CD1c-positive myeloid dendritic cell (primary cell): Measurements from ENCODE around the gene PIK3CA.
"Not testable (repeated sequence)": the region's sequence is repeated elsewhere in the genome, so short reads cannot be mapped to it uniquely, and the experiment has no call there.

Source experiments
- DNase-seq: peaks from one replicate; pipeline ENCODE4 v3.0.0-alpha.2; 2016; ENCODE audit errors: extremely low spot score

The PIK3CA gene

GRCh38 chr3:179147873-179148615 is at the start of gene PIK3CA:
Gene PIK3CA (plus strand): TSS chr3:179148357. CDS start chr3:179198826, 50,469 bp downstream.
- peak; percentile 98 for DNase-seq

- no peak for DNase-seq
Measured at GRCh38 chr3:179098388-179099077, 49.6 kb upstream of the PIK3CA start.

GRCh38 chr3:179100652-179101051 is 47.5 kb upstream of the PIK3CA start:
- no peak for DNase-seq

GRCh38 chr3:179105881-179106280 is 42.3 kb upstream of the PIK3CA start:
- DNase-seq, result no peak

- no peak for DNase-seq
Measured at GRCh38 chr3:179107617-179108016, 40.5 kb upstream of the PIK3CA start.

- DNase-seq, result no peak
Measured at GRCh38 chr3:179108086-179108485, 40.1 kb upstream of the PIK3CA start.

- no peak for DNase-seq
Measured at GRCh38 chr3:179113903-179114302, 34.3 kb upstream of the PIK3CA start.

- not testable (repeated sequence) for DNase-seq
Measured at GRCh38 chr3:179115444-179115843, 32.7 kb upstream of the PIK3CA start.

GRCh38 chr3:179116816-179117215 is 31.3 kb upstream of the PIK3CA start:
- DNase-seq, result no peak

GRCh38 chr3:179132191-179132890 is 15.8 kb upstream of the PIK3CA start:
- DNase-seq, result not testable (repeated sequence)

GRCh38 chr3:179133575-179133974 is 14.6 kb upstream of the PIK3CA start:
- DNase-seq, result no peak

GRCh38 chr3:179136195-179136594 is 12.0 kb upstream of the PIK3CA start:
- no peak for DNase-seq

- no peak for DNase-seq
Measured at GRCh38 chr3:179141890-179142289, 6.3 kb upstream of the PIK3CA start.

- DNase-seq, result peak; percentile 81
Measured at GRCh38 chr3:179146911-179147513, 1.1 kb upstream of the PIK3CA start.

- no peak for DNase-seq
Measured at GRCh38 chr3:179147514-179147872, 664 bp upstream of the PIK3CA start.

GRCh38 chr3:179148616-179149405 is 654 bp downstream of the PIK3CA start:
- peak; percentile 59 for DNase-seq

GRCh38 chr3:179149406-179149867 is 1.3 kb downstream of the PIK3CA start:
- peak; percentile 61 for DNase-seq

- no peak for DNase-seq
Measured at GRCh38 chr3:179149951-179150350, 1.8 kb downstream of the PIK3CA start.

- DNase-seq, result no peak
Measured at GRCh38 chr3:179150610-179151009, 2.5 kb downstream of the PIK3CA start.

- DNase-seq, result no peak
Measured at GRCh38 chr3:179151474-179151873, 3.3 kb downstream of the PIK3CA start.

GRCh38 chr3:179156170-179156569 is 8.0 kb downstream of the PIK3CA start:
- DNase-seq, result no peak
